Spleen (tissue), 7 donors: ENCODE results near the gene DNAJB6.

ENCODE experiments used
- CTCF ChIP-seq, 11 experiments: fragments of 200-600 bp in 7 of 11; fragments of 450-650 bp in 4 of 11; sonication (generic) in 4 of 11; IDR thresholded peaks in 8 of 11; conservative IDR thresholded peaks in 3 of 11; 1 replicate in 7 of 11; 2 replicates in 4 of 11; pipeline versions ENCODE4 v1.4.0 to v1.8.0; 2016 to 2021; ENCODE audit warnings: antibody characterized with exemption in 11 of 11, inconsistent platforms in 4 of 11, mild to moderate bottlenecking in 1 of 11
- POLR2A ChIP-seq, 3 donors: fragments of 450-650 bp; IDR thresholded peaks; one replicate each; pipeline ENCODE4 v1.5.1; 2017; ENCODE audit warnings: antibody characterized with exemption in 3 of 3, mild to moderate bottlenecking in 1 of 3
- donor health status: DM: no; HTN: no; CAD: no; lungs with moderate emphysema.
- donor health status: DM: no; HTN: no; CAD: no.
- donor health status: DM: no; HTN: no; CAD: no.

- TF ChIP-seq CTCF (IDR thresholded peaks at IDR 0.05 in 8 of 11, conservative IDR thresholded peaks at IDR 0.05 in 3 of 11) (no peak), POLR2A (IDR thresholded peaks at IDR 0.05) (no peak)
These were observed 70.2 kb downstream of the DNAJB6 start for GRCh38 chr7:157406971-157407370.
